ENCODE measurements around the gene KRT17. TPM values are rescaled to one million over a fixed set of nuclear protein-coding genes. Genes with fewer than 3 reads are reported as not detected.

The KRT17 gene
- polyA plus RNA-seq, 1 donor from 2014 or later: not detected

GRCh38 chr17:41639492-41640473, 15.4 kb upstream of the KRT17 start:
- H3K9ac ChIP-seq (ENCODE audit: low read length): no peak overlapping the region
- no peak for TF ChIP-seq CTCF (IDR thresholded peaks at IDR 0.05; ENCODE audit: poor library complexity, severe bottlenecking)
- TF ChIP-seq EP300 (conservative IDR thresholded peaks at IDR 0.05; ENCODE audit: poor library complexity, severe bottlenecking): no peak
- no peak for TF ChIP-seq MXI1 (conservative IDR thresholded peaks at IDR 0.05; ENCODE audit: poor library complexity, severe bottlenecking)
- no peak for TF ChIP-seq TAF1 (IDR thresholded peaks at IDR 0.05; ENCODE audit: low read depth)
- TF ChIP-seq SMC3 (conservative IDR thresholded peaks at IDR 0.05; ENCODE audit: poor library complexity): no peak
- no peak for TF ChIP-seq POLR2AphosphoS5 (IDR thresholded peaks at IDR 0.05)
- TF ChIP-seq REST (IDR thresholded peaks at IDR 0.05; ENCODE audit: borderline replicate concordance): no peak
- no peak for TF ChIP-seq EZH2 (IDR thresholded peaks at IDR 0.05; ENCODE audit: borderline replicate concordance, insufficient read depth, low read length, poor library complexity, severe bottlenecking)
- no peak for TF ChIP-seq RAD21 (conservative IDR thresholded peaks at IDR 0.05)

GRCh38 chr17:41638941-41639340, 14.6 kb upstream of the KRT17 start:
- H2AFZ ChIP-seq (ENCODE audit: low read depth, low read length): no peak overlapping the region

More at GRCh38 chr17:41639492-41640473, 15.4 kb upstream of the KRT17 start:
- no peaks in the 10 kb centered on the region for H3K9me2 ChIP-seq (ENCODE audit: insufficient read depth, low read length)
- H3K9me3 ChIP-seq (ENCODE audit: low read length): no peaks in the 10 kb centered on the region
- no peaks in the 10 kb centered on the region for H4K20me1 ChIP-seq (ENCODE audit: insufficient read depth)
- H3K27me3 ChIP-seq (ENCODE audit: insufficient read depth, low read depth, low read length): no peaks in the 10 kb centered on the region
- no peak overlapping the region for H3K4me2 ChIP-seq (ENCODE audit: low read length)
- no peak overlapping the region for H2AFZ ChIP-seq (ENCODE audit: low read depth, low read length)
- no peaks in the 10 kb centered on the region for H3F3A ChIP-seq (ENCODE audit: insufficient read depth, low read length, poor library complexity, severe bottlenecking)
- H3K27ac ChIP-seq (ENCODE audit: low read length): no peak overlapping the region
- H3K36me3 ChIP-seq (ENCODE audit: insufficient read depth, low read length): no peaks in the 10 kb centered on the region
- H3K79me2 ChIP-seq (replicated peaks; ENCODE audit: insufficient read depth, low read length): no peaks in the 10 kb centered on the region
- H3K4me3 ChIP-seq (ENCODE audit: low read length): no peak overlapping the region

More at GRCh38 chr17:41638941-41639340, 14.6 kb upstream of the KRT17 start:
- Histone ChIP-seq H3K9ac (ENCODE audit: low read length) (no peak overlapping the region), H3K27ac (ENCODE audit: low read length) (no peak overlapping the region), H4K20me1 (ENCODE audit: insufficient read depth) (no peaks in the 10 kb centered on the region), H3K79me2 (replicated peaks; ENCODE audit: insufficient read depth, low read length) (no peaks in the 10 kb centered on the region), H3K9me2 (ENCODE audit: insufficient read depth, low read length) (no peaks in the 10 kb centered on the region), H3K27me3 (ENCODE audit: insufficient read depth, low read depth, low read length) (no peaks in the 10 kb centered on the region), H3K4me2 (ENCODE audit: low read length) (no peak overlapping the region), H3K36me3 (ENCODE audit: insufficient read depth, low read length) (no peaks in the 10 kb centered on the region), H3K4me3 (ENCODE audit: low read length) (no peak overlapping the region), H3K9me3 (ENCODE audit: low read length) (no peaks in the 10 kb centered on the region), H3F3A (ENCODE audit: insufficient read depth, low read length, poor library complexity, severe bottlenecking) (no peaks in the 10 kb centered on the region)
- TF ChIP-seq REST (IDR thresholded peaks at IDR 0.05; ENCODE audit: borderline replicate concordance) (no peak), EP300 (conservative IDR thresholded peaks at IDR 0.05; ENCODE audit: poor library complexity, severe bottlenecking) (no peak), TAF1 (IDR thresholded peaks at IDR 0.05; ENCODE audit: low read depth) (no peak), SMC3 (conservative IDR thresholded peaks at IDR 0.05; ENCODE audit: poor library complexity) (no peak), MXI1 (conservative IDR thresholded peaks at IDR 0.05; ENCODE audit: poor library complexity, severe bottlenecking) (no peak), RAD21 (conservative IDR thresholded peaks at IDR 0.05) (no peak)

All from neural cell (in vitro differentiated cells).